ENCODE results near the gene FCGR3A. TPM values are rescaled to one million over a fixed set of nuclear protein-coding genes. Genes with fewer than 3 reads are reported as not detected.
"Not testable (repeated sequence)": the region's sequence is repeated elsewhere in the genome, so short reads cannot be mapped to it uniquely, and the experiment has no call there.

Gene FCGR3A
- not detected in 2 replicates for total RNA-seq
- long read RNA-seq = 0 reads

- Mint-ChIP-seq H3K4me1 (ENCODE audit: unreplicated experiment) (no peaks in the 10 kb centered on the region), H3K27ac (ENCODE audit: unreplicated experiment) (no peak within 1 kb of the TSS), H3K4me3 (ENCODE audit: unreplicated experiment) (no peak within 1 kb of the TSS), H3K9me3 (ENCODE audit: unreplicated experiment) (no peaks in the 10 kb centered on the region), H3K36me3 (ENCODE audit: unreplicated experiment) (no peaks in the 10 kb centered on the region), H3K27me3 (ENCODE audit: unreplicated experiment) (peaks cover 2% of the 10 kb centered on the region)
- no peak for DNase-seq (ENCODE audit: extremely low spot score, unreplicated experiment)
- no peak for TF ChIP-seq CTCF (IDR thresholded peaks at IDR 0.05)
These were observed at the start of gene FCGR3A for GRCh38 chr1:161549652-161550051. TSS of gene FCGR3A (minus strand) at chr1:161549818. CDS start at chr1:161549736, 82 bp downstream.

GRCh38 chr1:161597077-161597476, 47.5 kb upstream of the FCGR3A start:
- not testable (repeated sequence) for H3K36me3 Mint-ChIP-seq (ENCODE audit: unreplicated experiment); H3K4me3 Mint-ChIP-seq (ENCODE audit: unreplicated experiment); H3K27me3 Mint-ChIP-seq (ENCODE audit: unreplicated experiment); H3K9me3 Mint-ChIP-seq (ENCODE audit: unreplicated experiment); DNase-seq (ENCODE audit: extremely low spot score, unreplicated experiment); H3K27ac Mint-ChIP-seq (ENCODE audit: unreplicated experiment); H3K4me1 Mint-ChIP-seq (ENCODE audit: unreplicated experiment)

DNA sequence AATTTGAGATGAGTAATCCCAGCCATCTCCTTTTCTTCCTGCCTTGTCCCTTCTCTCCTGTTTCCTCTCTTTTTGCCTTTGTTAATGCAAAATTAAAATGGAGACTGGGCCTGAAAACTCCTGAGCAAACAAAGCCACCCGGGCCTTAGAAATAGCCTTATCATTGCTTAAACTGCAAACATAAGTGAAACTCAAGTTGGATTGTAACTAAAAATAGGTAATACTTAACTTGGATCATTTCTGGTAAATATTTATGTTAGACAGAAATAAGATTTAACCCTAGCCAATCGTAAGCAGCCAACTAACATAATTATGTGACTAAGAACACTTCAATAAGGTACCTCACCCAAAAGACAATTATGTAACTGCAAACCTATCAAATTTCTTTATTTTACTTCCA, 46.0 kb upstream of the FCGR3A start:
- not testable (repeated sequence) for H3K27me3 Mint-ChIP-seq (ENCODE audit: unreplicated experiment); H3K27ac Mint-ChIP-seq (ENCODE audit: unreplicated experiment); DNase-seq (ENCODE audit: extremely low spot score, unreplicated experiment); H3K36me3 Mint-ChIP-seq (ENCODE audit: unreplicated experiment); H3K4me1 Mint-ChIP-seq (ENCODE audit: unreplicated experiment); H3K4me3 Mint-ChIP-seq (ENCODE audit: unreplicated experiment); H3K9me3 Mint-ChIP-seq (ENCODE audit: unreplicated experiment)

GRCh38 chr1:161595173-161595572, 45.6 kb upstream of the FCGR3A start:
- H3K4me3 Mint-ChIP-seq (ENCODE audit: unreplicated experiment); H3K27me3 Mint-ChIP-seq (ENCODE audit: unreplicated experiment); H3K36me3 Mint-ChIP-seq (ENCODE audit: unreplicated experiment); H3K27ac Mint-ChIP-seq (ENCODE audit: unreplicated experiment); H3K4me1 Mint-ChIP-seq (ENCODE audit: unreplicated experiment); DNase-seq (ENCODE audit: extremely low spot score, unreplicated experiment); H3K9me3 Mint-ChIP-seq (ENCODE audit: unreplicated experiment): not testable (repeated sequence)

GRCh38 chr1:161594269-161594984, 44.8 kb upstream of the FCGR3A start:
- not testable (repeated sequence) for H3K27ac Mint-ChIP-seq (ENCODE audit: unreplicated experiment); DNase-seq (ENCODE audit: extremely low spot score, unreplicated experiment); H3K36me3 Mint-ChIP-seq (ENCODE audit: unreplicated experiment); H3K9me3 Mint-ChIP-seq (ENCODE audit: unreplicated experiment); H3K27me3 Mint-ChIP-seq (ENCODE audit: unreplicated experiment); H3K4me1 Mint-ChIP-seq (ENCODE audit: unreplicated experiment); H3K4me3 Mint-ChIP-seq (ENCODE audit: unreplicated experiment)

GRCh38 chr1:161593092-161593755, 43.6 kb upstream of the FCGR3A start:
- H3K4me3 Mint-ChIP-seq (ENCODE audit: unreplicated experiment); DNase-seq (ENCODE audit: extremely low spot score, unreplicated experiment); H3K36me3 Mint-ChIP-seq (ENCODE audit: unreplicated experiment); H3K4me1 Mint-ChIP-seq (ENCODE audit: unreplicated experiment); H3K9me3 Mint-ChIP-seq (ENCODE audit: unreplicated experiment); H3K27me3 Mint-ChIP-seq (ENCODE audit: unreplicated experiment); H3K27ac Mint-ChIP-seq (ENCODE audit: unreplicated experiment): not testable (repeated sequence)

DNA sequence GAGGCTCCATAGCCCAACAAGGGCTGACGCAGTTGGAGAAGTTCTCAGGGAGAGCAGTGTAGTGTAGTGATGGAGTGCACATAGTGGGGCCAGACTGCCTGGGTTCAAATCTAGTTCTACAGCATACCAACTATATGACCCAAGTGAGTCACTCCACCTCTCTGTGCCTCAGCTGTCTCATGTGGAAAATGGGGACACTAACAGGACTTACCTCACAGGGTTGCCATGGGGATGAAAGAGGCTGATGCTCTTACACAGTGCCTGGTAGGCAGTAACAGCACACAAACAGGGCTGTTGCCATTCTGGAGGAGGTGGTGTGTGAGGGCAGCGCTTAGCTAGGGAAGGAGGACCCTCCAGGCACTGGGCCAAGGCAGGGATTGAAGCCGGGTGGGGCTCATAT, 43.0 kb upstream of the FCGR3A start:
- H3K9me3 Mint-ChIP-seq (ENCODE audit: unreplicated experiment); DNase-seq (ENCODE audit: extremely low spot score, unreplicated experiment); H3K27ac Mint-ChIP-seq (ENCODE audit: unreplicated experiment); H3K4me3 Mint-ChIP-seq (ENCODE audit: unreplicated experiment); H3K27me3 Mint-ChIP-seq (ENCODE audit: unreplicated experiment); H3K36me3 Mint-ChIP-seq (ENCODE audit: unreplicated experiment); H3K4me1 Mint-ChIP-seq (ENCODE audit: unreplicated experiment): not testable (repeated sequence)

DNA sequence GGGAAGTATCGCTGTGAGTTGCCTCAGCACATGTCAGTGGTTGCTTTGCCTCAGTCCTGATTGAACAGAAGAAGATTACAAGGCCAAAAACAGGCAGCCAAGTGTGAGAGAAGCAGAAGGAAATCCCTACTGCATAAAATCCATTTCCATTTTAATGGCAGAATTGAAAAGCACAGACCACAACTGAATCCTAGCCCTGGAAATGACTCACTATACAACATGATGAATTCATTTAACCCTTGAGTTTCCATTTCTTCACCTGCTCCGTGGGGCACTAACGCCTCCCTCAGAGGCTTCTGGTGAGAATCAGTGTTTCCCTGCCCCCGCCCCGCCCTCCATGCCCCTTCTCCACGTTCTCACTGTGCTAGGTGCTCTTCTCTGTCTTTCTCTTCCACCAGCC, 40.3 kb upstream of the FCGR3A start:
- DNase-seq (ENCODE audit: extremely low spot score, unreplicated experiment); H3K27me3 Mint-ChIP-seq (ENCODE audit: unreplicated experiment); H3K36me3 Mint-ChIP-seq (ENCODE audit: unreplicated experiment); H3K9me3 Mint-ChIP-seq (ENCODE audit: unreplicated experiment); H3K4me1 Mint-ChIP-seq (ENCODE audit: unreplicated experiment); H3K27ac Mint-ChIP-seq (ENCODE audit: unreplicated experiment); H3K4me3 Mint-ChIP-seq (ENCODE audit: unreplicated experiment): not testable (repeated sequence)

DNA sequence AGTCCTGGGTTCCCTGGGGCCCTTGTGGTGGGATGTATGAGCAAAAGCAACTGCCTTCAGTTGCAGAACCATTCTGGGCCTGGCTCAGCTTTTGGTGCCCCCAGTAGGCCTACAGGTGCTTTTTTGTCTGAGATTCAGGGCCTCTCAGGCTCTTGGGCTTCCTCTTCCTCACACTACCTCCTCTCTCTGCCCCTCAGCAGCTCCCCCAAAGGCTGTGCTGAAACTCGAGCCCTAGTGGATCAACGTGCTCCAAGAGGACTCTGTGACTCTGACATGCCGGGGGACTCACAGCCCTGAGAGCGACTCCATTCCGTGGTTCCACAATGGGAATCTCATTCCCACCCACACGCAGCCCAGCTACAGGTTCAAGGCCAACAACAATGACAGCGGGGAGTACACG, 39.7 kb upstream of the FCGR3A start:
- not testable (repeated sequence) for H3K4me3 Mint-ChIP-seq (ENCODE audit: unreplicated experiment); H3K27me3 Mint-ChIP-seq (ENCODE audit: unreplicated experiment); H3K4me1 Mint-ChIP-seq (ENCODE audit: unreplicated experiment); H3K27ac Mint-ChIP-seq (ENCODE audit: unreplicated experiment); DNase-seq (ENCODE audit: extremely low spot score, unreplicated experiment); H3K36me3 Mint-ChIP-seq (ENCODE audit: unreplicated experiment); H3K9me3 Mint-ChIP-seq (ENCODE audit: unreplicated experiment)

DNA sequence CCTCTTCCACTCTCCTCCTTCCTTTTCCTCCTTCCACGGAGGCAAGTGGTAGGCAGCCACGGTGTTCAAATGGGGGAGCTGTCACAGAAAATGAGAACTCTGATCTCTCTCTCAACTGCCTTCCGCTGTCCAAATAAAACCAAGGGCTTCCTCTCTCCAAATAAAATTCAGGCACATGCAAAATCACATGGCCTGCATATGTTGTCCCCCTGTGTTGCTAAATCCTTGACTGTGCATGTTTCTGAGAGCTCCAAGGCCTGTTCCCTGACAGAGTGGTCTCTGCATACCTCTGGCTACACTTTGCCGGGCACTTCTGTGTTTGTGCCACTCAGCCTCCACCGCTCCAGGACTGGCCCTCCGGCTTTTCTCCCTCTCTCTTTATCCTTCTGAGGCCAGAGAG, 39.0 kb upstream of the FCGR3A start:
- H3K27me3 Mint-ChIP-seq (ENCODE audit: unreplicated experiment); H3K4me1 Mint-ChIP-seq (ENCODE audit: unreplicated experiment); H3K9me3 Mint-ChIP-seq (ENCODE audit: unreplicated experiment); DNase-seq (ENCODE audit: extremely low spot score, unreplicated experiment); H3K27ac Mint-ChIP-seq (ENCODE audit: unreplicated experiment); H3K4me3 Mint-ChIP-seq (ENCODE audit: unreplicated experiment); H3K36me3 Mint-ChIP-seq (ENCODE audit: unreplicated experiment): not testable (repeated sequence)

- not testable (repeated sequence) for H3K27ac Mint-ChIP-seq (ENCODE audit: unreplicated experiment); H3K36me3 Mint-ChIP-seq (ENCODE audit: unreplicated experiment); H3K27me3 Mint-ChIP-seq (ENCODE audit: unreplicated experiment); H3K9me3 Mint-ChIP-seq (ENCODE audit: unreplicated experiment); H3K4me3 Mint-ChIP-seq (ENCODE audit: unreplicated experiment); DNase-seq (ENCODE audit: extremely low spot score, unreplicated experiment); H3K4me1 Mint-ChIP-seq (ENCODE audit: unreplicated experiment)
These were observed 33.3 kb upstream of the FCGR3A start for GRCh38 chr1:161582882-161583281.

Measured in osteocyte (in vitro differentiated cells).